Measurements from ENCODE around the gene GAS6.

- TF ChIP-seq EZH2 (IDR thresholded peaks at IDR 0.05; ENCODE audit: insufficient read depth, poor library complexity, severe bottlenecking) (no peak), EZH2phosphoT487 (IDR thresholded peaks at IDR 0.05; ENCODE audit: insufficient read depth, low read depth) (no peak)
These were observed 50.0 kb downstream of the GAS6 start for GRCh38 chr13:113813749-113814434.

Data from GM23248 (cell line).